ENCODE data around the gene PPP1R37.

GRCh38 chr19:45171211-45171623 lies 78.2 kb downstream of the PPP1R37 start:
- TF ChIP-seq CTCF (IDR thresholded peaks at IDR 0.05), result no peak
- no peak for TF ChIP-seq SIN3A (IDR thresholded peaks at IDR 0.05; ENCODE audit: borderline replicate concordance, insufficient read depth, low read depth, low read length)
- TF ChIP-seq POLR2AphosphoS5 (IDR thresholded peaks at IDR 0.05; ENCODE audit: low read depth, low read length), result no peak
- TF ChIP-seq REST (IDR thresholded peaks at IDR 0.05; ENCODE audit: insufficient read depth in 1 of 2, low read depth in 2 of 2, low read length in 1 of 2), result no peak
